Neural progenitor cell (in vitro differentiated cells): ENCODE data around the gene CT45A3.
"Not testable (repeated sequence)": the region's sequence is repeated elsewhere in the genome, so short reads cannot be mapped to it uniquely, and the experiment has no call there.

Experiments used
- EZH2 ChIP-seq: fragments of 200-600 bp; sonication (generic); IDR thresholded peaks from 2 replicates; pipeline ENCODE4 v1.6.1; 2017; ENCODE audit warnings: antibody characterized with exemption, mild to moderate bottlenecking, moderate library complexity
- EZH2phosphoT487 ChIP-seq: fragments of 200-600 bp; sonication (generic); IDR thresholded peaks from 2 replicates; pipeline ENCODE4 v1.6.1; 2017; ENCODE audit warnings: antibody characterized with exemption
- TF ChIP-seq, protein P1 (sequence below): fragments of 200-600 bp; sonication (generic); IDR thresholded peaks from 2 replicates; pipeline ENCODE4 v1.5.1; 2017; ENCODE audit warnings: antibody characterized with exemption, mild to moderate bottlenecking

DNA sequence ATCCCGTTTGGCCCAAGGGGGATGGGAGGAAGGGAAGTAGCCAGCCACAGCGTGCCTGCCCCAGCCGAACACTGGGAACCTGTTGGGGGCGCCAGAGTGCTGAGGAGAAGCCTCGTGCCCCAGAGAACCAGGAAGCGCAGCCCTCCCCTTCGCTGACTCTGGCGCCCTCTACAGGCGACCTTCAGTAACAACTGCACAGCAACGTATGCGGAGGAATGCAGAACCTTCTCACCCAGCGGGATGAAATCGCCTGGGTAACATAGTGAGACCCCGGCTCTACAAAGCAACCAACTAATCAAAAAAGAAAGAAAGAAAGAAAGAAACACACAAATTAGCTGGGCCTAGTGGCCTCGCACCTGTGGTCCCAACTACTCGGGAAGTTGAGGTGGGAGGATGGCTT, 17.4 kb upstream of the CT45A3 start, which contains the start of gene CT45A5:
- not testable (repeated sequence) for TF ChIP-seq EZH2, EZH2phosphoT487
- TF ChIP-seq, protein P1, sequence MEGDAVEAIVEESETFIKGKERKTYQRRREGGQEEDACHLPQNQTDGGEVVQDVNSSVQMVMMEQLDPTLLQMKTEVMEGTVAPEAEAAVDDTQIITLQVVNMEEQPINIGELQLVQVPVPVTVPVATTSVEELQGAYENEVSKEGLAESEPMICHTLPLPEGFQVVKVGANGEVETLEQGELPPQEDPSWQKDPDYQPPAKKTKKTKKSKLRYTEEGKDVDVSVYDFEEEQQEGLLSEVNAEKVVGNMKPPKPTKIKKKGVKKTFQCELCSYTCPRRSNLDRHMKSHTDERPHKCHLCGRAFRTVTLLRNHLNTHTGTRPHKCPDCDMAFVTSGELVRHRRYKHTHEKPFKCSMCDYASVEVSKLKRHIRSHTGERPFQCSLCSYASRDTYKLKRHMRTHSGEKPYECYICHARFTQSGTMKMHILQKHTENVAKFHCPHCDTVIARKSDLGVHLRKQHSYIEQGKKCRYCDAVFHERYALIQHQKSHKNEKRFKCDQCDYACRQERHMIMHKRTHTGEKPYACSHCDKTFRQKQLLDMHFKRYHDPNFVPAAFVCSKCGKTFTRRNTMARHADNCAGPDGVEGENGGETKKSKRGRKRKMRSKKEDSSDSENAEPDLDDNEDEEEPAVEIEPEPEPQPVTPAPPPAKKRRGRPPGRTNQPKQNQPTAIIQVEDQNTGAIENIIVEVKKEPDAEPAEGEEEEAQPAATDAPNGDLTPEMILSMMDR: not testable (repeated sequence)
